Right renal pelvis (tissue), 4 donors: Measurements from ENCODE around the gene SOX10. TPM values are rescaled to one million over a fixed set of nuclear protein-coding genes. Genes with fewer than 3 reads are reported as not detected.

Experiments
- DNase-seq, 4 donors: peaks; one replicate each; pipeline ENCODE4 v3.0.0-alpha.2; 2013; ENCODE audit warnings: low read depth in 4 of 4, low spot score in 3 of 4, missing footprints in 1 of 4
- polyA plus RNA-seq, 4 donors: library from polyadenylated mRNA; unstranded; fragments of 120-200 nt; gene quantifications; one replicate each; pipeline ENCODE4 v1.2.1, GENCODE V29; 2013; ENCODE audit not compliant: insufficient read length in 4 of 4

The SOX10 gene
- polyA plus RNA-seq, 4 donors, result 0.91 to 3.8 (median 1.3) TPM

DNA sequence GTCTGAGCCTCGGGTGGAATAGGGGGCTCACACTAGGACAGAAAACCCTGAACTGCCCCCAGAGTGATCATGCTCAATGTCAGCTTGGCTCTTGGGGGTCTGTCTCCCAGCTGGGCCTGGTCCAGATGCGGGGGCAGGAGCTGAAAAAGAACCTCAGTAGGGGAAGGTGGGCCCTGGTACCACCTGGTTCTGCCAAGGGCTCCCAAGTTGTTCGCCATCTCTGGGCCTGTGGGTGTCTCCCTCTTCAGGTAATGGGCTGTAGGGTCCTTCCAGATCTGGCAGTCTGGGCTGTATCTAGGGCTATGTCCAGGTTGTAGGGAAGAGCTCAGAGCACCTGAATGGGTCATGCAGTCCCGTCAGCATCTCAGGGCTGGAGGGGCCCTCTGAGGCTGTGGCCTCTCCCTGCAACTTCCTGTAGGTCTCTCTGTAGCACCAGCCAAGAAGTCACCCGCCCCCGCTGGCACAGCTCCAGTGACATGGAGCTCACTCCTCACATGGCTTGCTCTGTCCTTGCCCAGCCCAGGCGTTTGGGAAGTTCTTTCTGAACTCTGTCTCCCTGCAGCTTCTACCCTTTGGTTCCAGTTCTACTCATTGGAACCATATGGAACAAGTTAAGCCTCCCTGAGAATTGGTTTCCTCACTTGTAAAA, 33.0 kb upstream of the SOX10 start:
- DNase-seq, result no peak

DNA sequence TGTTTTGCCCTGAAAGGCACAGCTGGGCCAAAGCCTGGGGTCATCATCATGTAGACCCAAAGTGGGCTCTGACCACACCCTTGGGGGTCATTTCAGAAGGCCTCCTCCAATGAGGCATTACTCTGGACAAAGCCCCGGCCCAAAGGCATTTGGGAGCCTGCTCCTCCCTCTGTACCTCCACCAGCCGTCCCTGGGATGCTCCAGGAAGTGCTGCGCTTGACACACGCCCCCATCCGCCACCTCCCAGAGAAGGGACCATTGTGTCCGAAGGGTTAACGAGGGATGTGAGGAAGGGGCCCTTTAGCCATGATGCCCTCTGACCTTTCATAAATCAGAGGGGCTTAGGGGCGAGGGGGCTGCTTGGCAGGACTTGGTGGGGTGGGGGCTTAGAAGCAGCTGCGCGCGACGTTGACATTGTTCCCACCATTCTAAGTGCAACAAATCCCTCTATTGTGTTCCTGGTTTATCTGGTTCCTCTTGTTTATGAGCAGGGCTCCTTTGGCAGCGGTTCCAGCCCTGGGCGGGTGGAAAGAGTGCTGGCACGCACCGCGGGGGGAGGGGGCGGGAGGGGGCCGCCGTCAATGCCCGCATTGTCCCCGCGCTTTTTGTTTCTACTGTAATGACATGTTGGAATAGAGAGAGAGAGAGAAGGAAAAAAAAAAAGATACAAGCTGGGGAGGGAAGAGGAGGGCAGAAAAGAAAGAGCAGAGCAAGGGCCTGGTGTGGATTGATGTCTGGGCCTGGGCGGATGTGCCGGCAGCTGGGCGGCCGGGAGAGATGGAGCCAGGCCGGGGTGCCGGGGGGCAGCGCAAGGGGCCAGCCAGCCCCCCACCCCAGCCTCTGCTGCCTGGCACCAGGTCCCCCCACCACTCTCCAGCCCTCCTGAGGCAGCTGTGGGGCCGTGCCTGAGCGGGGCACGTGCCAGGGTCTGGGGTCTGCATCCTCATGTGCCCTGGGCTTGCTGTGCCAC, 32.1 kb upstream of the SOX10 start:
- no peak for DNase-seq

DNA sequence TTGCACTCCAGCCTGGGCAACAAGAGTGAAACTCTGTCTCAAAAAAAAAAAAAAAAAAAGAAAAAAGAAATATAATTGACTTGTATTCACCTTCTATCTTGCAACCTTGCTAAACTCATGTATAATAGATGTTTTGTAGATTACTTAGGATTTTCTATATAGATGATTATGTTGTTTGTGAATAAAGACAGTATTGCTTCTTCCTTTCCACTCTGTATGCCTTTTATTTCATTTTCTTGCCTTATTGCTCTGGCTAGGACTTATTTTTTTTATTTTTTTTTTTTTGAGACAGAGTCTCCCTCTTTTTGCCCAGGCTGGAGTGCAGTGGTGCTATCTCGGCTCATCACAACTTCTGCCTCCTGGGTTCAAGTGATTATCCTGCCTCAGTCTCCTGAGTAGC, 29.7 kb upstream of the SOX10 start:
- DNase-seq, result no peak

GRCh38 chr22:38012604-38013072, 28.3 kb upstream of the SOX10 start:
- DNase-seq, result no peak

DNA sequence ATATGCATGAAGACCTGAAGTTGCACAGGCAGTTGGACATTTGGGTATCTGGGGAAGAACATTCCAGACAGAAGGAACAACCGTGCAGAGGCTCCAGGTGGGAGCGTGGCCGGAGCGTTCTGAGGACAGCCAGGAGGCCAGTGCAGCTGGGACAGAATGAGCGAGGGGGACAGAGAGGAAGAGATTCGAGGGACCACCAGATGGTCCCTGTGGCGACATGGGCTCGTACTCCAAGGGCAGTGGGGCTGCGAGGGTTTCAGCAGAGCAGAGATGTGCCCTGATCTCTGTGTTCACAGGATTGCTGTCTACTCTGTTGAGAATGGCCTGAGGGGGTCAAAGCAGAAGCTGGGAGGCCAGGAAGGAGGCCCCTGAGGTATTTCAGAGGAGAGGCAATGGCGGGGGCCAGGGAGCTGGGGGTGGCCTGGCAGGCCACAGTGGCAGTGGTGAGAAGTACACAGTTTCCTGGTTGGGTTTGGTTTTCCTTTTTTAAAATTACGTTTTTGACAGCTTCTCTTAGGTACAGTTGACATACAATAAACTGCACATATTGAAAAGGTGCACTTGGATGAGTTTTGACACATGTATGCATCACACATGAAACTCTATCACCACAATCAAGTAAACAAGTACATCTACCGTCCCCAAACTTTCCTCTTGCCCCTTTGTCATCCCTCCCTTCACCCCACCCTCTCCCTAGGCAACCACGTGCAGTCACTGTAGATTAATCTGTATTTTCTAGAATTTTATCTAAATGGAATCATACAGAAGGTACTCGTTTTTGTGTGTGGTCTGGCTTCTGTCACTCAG, 24.8 kb upstream of the SOX10 start:
- DNase-seq, result no peak

GRCh38 chr22:38007330-38007902, 23.1 kb upstream of the SOX10 start:
- no peak for DNase-seq

GRCh38 chr22:38006906-38007305, 22.6 kb upstream of the SOX10 start:
- DNase-seq, result no peak

DNA sequence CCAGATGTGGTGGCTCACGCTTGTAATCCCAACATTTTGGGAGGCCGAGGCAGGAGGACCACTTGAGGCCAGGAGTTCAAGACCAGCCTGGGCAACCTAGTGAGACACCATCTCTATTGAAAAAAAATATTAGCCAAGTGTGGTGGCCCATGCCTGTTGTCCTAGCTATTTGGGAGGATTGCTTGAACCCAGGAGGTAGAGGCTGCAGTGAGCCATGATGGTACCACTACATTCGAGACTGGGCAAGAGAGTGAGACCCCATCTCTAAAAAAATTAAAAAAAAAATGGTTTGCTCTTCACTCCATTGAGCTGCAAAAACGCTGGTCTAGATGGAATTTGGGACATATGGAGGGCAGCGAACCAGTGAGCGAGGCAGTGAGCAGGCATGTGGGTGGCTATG, 21.6 kb upstream of the SOX10 start:
- DNase-seq, result no peak

GRCh38 chr22:37999640-38000272, 15.4 kb upstream of the SOX10 start:
- no peak for DNase-seq

GRCh38 chr22:37999236-37999635, 14.9 kb upstream of the SOX10 start:
- no peak for DNase-seq

- no peak for DNase-seq
Measured at GRCh38 chr22:37998543-37998942, 14.2 kb upstream of the SOX10 start.

DNA sequence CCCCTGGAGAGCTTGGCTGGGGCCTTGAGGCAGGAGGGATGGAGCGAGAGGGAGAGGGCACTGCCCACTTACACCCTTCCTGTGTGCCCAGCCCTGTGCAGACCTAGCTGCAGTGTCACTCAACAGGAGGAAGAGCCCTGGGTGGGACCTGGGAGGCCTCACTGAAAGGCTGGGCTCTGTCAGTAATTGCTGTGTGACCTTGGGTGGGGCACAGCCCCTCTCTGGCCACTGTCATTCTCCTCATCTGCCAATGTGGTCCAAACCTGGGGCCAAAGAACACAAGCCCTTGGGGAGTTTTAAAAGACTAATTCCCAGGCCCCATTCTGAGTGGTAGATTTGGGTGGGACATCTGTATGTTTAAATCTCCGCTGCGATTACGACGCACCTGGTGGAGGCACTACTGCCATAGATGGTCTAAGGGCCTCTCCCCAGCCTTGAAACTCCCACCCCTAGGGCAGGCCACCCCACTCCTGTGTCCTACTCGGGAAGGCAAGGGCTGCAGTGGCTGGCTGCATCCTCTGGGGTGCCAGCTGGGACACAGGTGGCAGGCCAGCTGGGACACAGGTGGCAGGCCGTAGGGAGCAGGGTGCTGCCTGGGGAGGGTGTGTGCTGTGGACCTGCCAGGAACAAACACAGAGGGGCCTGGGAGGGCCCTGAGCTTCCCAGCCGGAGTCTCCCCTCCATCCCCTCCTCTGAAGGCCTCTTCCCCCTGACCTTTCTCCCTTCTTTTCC, 12.3 kb upstream of the SOX10 start:
- no peak for DNase-seq

- no peak for DNase-seq
Measured at GRCh38 chr22:37996079-37996478, 11.7 kb upstream of the SOX10 start.

DNA sequence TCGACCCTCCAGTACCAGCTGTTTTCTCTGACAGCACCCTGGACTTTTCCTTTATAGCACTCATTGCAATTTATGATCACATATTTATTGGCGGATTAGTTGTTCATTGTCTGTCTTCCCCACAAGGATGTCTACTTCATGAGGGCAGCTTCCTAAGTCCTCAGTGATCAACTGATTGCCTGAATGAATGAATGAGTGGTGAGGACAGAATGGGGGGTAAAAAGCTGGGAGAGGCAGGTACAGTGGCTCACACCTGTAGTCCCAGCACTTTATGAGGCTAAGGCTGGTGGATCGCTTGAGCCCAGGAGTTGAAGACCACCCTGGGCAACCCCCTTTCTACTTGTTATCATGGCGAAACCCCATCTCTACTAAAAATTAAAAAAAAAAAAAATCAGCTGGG, 11.1 kb upstream of the SOX10 start:
- DNase-seq, result no peak

DNA sequence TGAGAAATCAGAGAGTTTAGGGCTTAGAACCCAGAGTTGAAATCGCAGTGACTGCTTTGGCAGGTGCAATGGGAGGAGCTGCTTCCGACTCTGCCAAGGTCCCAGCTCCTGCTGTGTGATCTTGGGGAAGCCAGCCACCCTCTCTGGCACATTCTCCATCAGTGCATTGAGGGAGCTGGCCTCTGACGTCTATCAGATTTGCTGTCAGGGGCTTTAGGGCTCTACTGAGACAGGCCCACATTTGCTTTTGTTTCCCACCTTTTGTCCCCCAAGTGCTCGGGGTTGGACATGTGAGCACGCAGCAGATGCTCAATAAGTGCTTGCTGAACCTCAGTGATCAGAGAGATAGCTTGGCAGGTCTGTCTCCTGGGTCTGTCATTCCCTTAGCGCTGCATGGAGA, 10.6 kb upstream of the SOX10 start:
- DNase-seq, result no peak

GRCh38 chr22:37994049-37994448, 9.7 kb upstream of the SOX10 start:
- DNase-seq, result no peak

DNA sequence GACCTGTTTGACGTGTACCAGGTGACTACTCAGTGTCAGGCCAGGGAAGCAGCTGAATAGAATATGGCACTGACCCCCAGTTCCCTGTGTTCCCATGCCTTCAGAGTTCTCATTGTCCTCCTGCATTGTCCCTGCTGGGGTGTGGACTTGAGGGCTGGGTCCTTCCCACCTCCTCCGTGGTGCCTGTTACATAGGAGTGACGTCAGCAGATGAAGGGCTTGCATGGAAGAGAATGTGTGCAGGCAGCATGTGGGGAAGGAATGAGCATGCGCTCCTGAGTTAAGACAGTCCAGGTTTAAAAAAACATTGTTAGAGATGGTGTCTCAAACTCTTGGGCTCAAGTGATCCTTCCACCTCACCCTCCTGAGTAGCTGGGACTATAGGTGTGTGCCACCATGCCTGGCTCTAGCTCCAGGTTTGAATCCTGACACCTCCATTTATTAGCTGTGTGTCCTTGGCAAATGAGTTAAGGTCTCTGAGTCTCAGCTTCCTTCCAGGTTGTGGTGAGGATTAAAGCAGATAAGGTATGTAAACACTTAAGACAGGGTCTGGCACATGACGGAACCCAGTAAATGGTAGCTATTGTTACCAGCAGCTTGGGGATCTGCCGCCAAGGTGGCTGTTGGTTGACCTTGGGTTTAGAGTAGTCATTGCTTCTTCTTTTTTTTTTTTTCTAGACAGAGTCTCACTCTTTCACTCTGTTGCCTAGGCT, 7.5 kb upstream of the SOX10 start:
- DNase-seq, result no peak

DNA sequence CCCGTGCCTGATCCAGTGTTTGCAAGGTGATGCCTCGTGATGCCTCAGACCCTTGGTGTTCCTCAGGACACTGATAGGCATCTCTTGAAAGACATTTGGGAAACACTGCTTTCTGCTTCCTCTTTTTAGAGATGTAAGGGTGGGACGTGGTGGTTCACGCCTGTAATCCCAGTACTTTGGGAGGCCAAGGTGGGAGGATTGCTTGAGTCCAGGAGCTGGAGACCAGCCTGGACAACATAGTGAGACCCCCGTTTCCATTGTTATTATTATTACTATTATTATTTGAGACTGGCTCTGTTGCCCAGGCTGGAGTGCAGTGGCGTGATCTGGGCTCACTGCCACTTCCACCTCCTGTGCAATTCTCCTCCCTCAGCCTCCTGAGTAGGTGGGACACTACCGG, 6.5 kb upstream of the SOX10 start:
- DNase-seq, result no peak

DNA sequence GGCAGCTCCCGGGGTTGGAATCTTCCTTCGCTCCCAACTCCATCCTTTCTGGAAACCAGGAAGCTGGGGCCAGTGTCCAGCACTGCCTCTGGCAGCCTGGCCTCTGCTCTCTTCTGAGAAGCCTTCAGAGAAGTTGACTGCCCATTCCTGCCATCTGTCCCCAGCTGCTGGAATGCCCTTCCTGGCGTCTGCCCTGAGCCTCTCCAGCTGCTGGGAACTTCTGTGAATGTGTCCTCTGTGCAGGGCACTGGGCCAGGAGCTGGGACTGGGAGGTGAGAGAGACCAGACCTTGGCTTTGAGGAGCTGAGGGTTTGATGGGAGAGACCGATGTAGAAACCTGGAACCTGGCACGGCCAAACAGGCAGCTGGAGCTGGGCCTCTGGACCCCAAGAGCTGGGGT, 5.9 kb upstream of the SOX10 start:
- no peak for DNase-seq
